ENCODE results near the gene DHRSX.
"Not testable (repeated sequence)": the region's sequence is repeated elsewhere in the genome, so short reads cannot be mapped to it uniquely, and the experiment has no call there.

Gene DHRSX

DNA sequence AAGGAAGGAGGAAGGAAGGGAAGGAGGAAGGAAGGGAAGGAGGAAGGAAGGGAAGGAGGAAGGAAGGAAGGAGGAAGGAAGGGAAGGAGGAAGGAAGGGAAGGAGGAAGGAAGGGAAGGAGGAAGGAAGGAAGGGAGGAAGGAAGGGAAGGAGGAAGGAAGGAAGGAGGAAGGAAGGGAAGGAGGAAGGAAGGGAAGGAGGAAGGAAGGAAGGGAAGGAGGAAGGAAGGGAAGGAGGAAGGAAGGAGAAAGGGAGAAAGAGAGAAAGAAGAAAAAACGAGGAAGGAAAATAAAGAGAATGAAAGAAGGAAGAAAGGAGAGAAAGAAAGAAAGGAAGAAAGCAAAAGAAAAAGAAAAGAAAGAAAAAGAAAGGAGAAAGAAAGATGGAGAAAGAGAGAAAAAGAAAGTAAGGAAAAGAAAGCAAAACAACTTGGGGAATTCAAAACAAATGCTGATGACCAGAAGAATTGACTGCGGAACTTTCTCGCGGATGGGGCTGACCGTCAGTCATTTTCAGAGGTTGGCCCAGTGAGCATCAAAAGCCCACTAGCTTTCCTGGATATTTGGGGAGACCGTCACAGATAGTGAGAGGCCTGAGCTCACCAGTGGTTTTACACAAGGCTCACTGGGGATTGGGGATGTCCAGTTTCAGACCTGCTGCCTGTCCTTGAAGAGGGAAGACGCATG is 286.5 kb downstream of the DHRSX start:
- not testable (repeated sequence) for DNase-seq (ENCODE audit: low spot score)

- DNase-seq (ENCODE audit: low spot score), result not testable (repeated sequence)
Observed at GRCh38 chrX:2211667-2212066, 289.1 kb downstream of the DHRSX start.

DNA sequence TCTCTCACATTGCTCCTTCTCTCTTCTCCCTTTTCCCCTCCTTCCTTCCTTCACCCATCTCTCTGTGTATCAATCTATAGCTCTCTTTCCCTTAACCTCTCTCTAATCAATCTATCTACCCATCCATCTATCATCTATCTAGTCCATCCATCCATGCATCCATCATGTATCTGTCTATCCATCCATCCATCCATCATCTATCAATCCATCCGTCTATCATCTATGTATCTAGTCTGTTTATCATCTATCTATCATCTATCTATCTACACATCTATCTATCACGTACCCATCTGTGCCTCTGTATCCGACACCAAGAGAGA is 307.5 kb downstream of the DHRSX start:
- no peak for DNase-seq (ENCODE audit: low spot score)

DNA sequence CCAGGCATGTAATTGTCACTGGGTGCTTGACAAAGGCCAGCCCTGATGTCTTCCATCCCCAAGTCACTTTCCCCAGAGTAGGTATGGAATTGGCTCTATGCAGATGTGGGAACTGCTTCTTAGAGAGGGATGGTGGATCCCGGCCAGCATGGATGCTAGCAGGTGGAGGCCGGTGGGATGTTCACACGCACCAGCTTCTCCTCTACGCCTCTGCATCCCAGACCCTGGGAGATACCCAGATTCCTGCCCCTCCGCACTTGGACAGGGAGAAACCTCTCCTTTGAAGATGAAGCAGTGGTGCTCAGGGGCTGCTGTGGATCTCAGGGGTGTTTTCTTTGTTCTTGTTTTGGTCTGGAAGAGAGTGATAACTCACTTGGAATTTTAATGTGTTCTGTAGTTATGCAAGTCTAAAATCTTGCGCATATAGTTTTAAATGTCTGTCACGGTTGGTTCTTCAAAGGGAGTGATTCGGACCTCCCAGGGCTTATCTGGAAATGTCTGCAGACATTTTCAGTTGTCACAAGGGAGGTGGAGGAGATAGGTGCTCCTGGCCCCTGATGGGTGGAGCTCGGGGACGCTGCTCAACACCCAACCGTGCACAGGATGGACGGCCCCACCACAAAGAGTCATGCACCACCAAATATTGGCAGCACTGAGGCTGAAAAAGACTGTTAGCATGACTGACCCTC is 308.0 kb downstream of the DHRSX start:
- no peak for DNase-seq (ENCODE audit: low spot score)

DNA sequence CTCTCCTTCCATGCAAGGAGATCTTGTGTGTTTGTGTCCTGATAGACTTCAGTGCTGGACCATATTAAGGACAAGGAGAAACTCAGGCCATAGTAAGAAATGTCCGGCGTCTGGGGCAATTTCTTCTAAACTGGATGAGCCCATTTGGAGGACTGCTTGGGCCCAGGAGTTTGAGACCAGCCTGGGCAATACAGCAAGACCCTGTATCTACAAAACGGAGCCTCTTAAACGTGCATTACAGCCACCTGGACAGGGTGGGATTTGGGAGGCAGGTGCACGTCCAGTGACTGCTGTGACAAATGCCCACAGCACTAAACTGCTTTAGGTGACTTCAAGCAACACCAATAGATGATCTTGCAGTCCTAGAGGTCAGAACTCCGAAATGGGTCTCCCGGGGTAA is 311.9 kb downstream of the DHRSX start:
- DNase-seq (ENCODE audit: low spot score), result no peak

DNA sequence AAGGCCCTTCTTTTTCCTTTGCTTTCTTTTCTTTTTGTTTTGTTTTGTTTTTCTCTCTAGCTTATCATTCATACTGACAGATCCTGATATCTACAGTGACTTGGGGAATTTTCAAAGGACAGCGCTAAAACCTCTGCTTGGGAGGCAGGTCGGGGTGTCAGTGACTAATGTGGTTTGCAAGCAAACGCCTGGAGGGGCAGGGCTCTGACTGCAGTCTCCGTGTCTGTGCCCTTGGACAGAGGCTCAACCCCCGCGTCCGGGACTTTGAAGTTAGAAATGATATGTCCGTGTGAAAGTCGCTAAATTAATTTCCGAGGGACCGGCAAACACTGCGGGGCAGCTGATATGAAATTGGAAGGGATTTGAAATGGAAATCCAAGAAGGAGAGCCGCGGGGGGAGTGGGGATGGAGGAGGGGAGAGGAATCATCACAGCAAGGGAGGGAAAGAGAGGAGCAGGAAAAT is 312.4 kb downstream of the DHRSX start:
- DNase-seq (ENCODE audit: low spot score), result no peak

DNA sequence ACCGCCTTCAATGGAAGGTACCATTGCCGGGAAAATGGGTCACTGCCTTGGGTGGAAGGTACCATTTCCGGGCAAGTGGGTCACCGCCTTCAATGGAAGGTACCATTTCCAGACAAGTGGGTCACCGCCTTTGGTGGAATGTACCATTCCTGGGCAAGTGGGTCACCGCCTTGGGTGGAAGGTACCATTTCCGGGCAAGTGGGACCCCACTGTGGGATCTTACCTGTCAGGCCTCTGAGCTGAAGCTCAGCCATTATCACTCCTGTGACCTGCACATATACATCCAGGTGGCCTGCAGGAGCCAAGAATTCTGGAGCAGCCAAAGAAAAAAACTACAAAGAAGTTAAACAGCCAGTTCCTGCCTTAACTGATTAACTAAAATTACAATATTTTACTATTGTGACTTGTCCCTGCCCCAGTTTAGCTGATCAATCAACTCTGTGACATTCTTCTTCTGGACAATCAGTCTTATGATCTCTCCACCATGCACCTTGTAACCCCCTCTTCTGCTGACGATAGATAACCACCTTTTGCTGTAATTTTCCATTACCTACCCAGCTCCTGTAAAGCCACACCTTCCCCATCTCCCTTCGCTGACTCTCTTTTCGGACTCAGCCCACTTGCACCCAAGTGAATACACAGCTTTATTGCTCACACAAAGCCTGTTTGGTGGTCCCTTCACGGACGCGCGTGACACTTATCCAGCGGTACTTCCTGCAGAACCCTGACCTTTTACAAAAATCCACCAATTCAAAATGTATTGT is 313.2 kb downstream of the DHRSX start:
- DNase-seq (ENCODE audit: low spot score), result no peak

- no peak for DNase-seq (ENCODE audit: low spot score)
Observed at GRCh38 chrX:2185341-2186082, 315.3 kb downstream of the DHRSX start.

DNA sequence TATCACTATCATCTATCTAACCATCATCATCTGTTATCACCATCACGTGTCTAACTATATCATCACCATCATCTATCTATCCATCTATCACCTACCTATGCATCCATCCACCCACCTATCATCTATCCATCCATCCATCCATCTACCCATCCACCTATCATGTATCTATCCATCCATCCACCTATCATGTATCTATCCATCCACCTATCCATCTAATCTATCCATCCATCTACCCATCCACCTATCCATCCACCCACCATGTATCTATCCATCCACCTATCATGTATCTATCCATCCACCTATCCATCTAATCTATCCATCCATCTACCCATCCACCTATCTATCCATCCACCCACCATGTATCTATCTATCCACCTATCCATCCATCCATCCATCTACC is 316.7 kb downstream of the DHRSX start:
- no peak for DNase-seq (ENCODE audit: low spot score)

DNA sequence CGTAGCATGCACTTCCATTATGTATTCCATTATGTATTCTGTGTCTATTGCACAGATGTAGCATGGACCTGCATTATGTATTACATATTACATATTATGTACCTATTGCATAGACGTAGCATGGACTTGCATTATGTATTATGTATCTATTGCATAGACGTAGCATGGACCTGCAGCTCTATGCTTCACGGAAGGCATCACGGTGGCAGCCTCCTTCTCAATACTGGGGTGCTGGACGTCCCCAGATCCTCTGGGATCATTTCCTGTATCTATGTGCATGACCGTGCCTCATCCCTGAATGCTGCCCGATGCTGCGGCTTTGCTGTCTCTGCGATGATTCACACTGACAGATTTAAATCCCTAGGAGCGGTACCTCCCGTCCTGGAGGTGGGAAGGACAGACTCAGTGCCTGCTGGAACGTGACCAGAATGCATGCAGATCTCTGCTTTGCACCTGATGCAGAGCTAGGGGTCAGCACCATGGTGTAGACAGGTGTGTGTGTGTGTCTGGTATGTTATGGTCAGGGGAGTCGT is 317.5 kb downstream of the DHRSX start:
- no peak for DNase-seq (ENCODE audit: low spot score)

- DNase-seq (ENCODE audit: low spot score), result no peak
Observed at GRCh38 chrX:2177541-2177940, 323.2 kb downstream of the DHRSX start.

DNA sequence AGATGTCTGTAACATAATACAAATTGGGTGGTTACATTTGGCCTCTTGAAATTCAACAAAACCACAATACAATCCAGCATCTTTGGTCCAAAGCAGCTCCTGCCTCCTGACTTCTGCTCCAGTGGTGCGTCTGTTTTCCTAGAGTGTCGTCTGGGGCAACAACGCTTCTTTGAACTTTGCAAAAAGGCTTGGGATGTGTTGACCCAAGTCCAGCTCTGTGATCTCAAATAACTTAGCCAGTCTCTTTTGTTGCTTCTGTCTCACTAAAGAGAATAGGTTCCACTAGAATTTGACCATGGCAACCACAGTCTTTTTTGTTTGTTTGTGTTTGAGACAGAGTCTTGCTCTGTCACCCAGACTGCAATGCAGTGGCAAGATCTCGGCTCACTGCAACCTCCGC is 324.0 kb downstream of the DHRSX start:
- DNase-seq (ENCODE audit: low spot score), result no peak

DNA sequence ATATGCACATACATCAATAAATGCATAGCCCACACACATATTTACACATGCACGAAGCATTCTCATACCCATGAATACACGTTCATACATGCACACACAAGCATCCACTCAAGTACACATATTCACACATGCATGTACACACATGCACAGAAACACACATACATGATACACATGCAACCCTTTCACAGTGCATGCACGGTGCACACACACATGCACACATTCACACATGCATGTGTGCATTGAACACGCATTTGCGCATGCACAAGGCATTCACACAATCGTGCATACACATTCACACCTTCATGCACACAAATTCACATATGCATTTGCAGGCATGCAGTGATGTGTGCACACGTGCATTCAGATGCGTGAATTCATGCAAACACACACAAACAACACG is 324.5 kb downstream of the DHRSX start:
- no peak for DNase-seq (ENCODE audit: low spot score)

DNA sequence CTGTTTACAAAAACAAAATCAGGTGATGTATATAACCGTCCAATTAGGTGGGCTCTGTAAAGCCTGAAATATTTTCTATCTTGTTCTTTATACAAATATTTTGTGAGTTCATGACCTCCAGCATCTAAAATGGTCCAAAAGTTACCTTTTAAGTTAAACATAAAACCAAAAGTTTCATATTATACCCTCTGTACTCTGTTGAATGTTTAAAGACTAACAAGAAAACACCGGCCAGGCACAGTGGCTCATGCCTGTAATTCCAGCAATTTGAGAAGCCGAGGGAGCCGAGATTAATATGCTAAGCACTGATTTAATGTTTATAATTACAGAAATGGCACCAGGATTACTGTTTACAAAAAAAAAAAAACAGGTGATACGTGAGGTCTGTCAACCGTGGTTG is 328.4 kb downstream of the DHRSX start:
- no peak for DNase-seq (ENCODE audit: low spot score)
